GM11168 (cell line): Measurements from ENCODE around the gene SWAP70.

Experiments
- in situ Hi-C: fragments of 300-500 bp; cut with MboI; formaldehyde crosslinking; loops from one replicate; pipeline ENCODE4 v1.12.0; 2022; ENCODE audit warnings: low sequenced_read_pairs; ENCODE audit not compliant: unreplicated experiment

The SWAP70 gene

GRCh38 chr11:9796854-9797253, 133.0 kb downstream of the SWAP70 start:
- in situ Hi-C loops, result no loop called here

DNA sequence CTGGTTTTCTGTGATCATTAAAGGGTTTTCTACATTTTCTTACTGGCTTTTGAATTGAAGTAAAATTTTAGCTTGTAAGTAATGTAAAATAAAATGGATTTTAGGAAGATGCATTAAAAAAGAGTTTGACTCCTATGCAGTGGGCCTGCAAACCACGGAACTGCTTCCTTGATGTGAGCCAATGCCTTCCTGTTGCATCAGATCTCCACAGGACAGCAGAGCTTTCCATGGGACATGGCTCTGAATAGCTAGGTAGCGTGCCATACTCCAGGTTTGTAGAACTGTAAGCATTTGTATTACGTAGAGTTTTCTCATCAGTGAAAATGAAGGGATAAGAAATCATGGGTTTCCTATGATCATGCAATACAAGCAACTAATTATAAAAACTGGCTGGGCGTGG, 133.4 kb downstream of the SWAP70 start:
- in situ Hi-C loops, result no loop called here

GRCh38 chr11:9799886-9800285, 136.0 kb downstream of the SWAP70 start:
- in situ Hi-C loops, result no loop called here

GRCh38 chr11:9802291-9802861, 138.5 kb downstream of the SWAP70 start:
- in situ Hi-C loops, result no loop called here
